HCT116 (cell line): ENCODE measurements around the gene PDE4D. TPM values are rescaled to one million over a fixed set of nuclear protein-coding genes. Genes with fewer than 3 reads are reported as not detected.

Experiments used
- ATAC-seq: fragments of 200-7000 bp; cut with Tn5 transposase; 2 replicates; pipeline ENCODE4 v1.9.1; 2020; ENCODE audit warnings: mild to moderate bottlenecking, moderate library complexity
- BruUV-seq: library from RNA; stranded (reverse); fragments of 400-500 nt; replicated peaks from 2 replicates; lab custom pipeline; 2021; lab: Mats Ljungman, UMichigan
- CTCF ChIA-PET: fragments of 300-600 bp; sonication (Branson Sonifier 250); formaldehyde crosslinking; loops from one replicate; lab custom pipeline; 2021; ENCODE audit warnings: antibody characterized with exemption; lab: Charles Lee
- POLR2A ChIA-PET: fragments of 300-600, 350-600 bp; sonication (Branson Sonifier 250); formaldehyde crosslinking; loops from one replicate; lab custom pipeline; 2021; ENCODE audit warnings: antibody characterized with exemption; lab: Charles Lee
- RAD21 ChIA-PET, 2 experiments: fragments of 300-600 bp; sonication (Branson Sonifier 250); formaldehyde crosslinking; loops; one replicate each; lab custom pipeline; 2023; ENCODE audit warnings: low total read pairs in 2 of 2; ENCODE audit not compliant: uncharacterized antibody in 2 of 2, unreplicated experiment in 2 of 2, low non-redundant PET in 1 of 2; lab: Charles Lee
- DNase-seq: peaks from one replicate; pipeline ENCODE4 v3.0.0-alpha.2; 2010; ENCODE audit warnings: low read depth, low spot score
- H2AFZ ChIP-seq: fragments of 200-600 bp; shearing (Covaris generic), sonication (generic); 2 replicates; pipeline ENCODE4 v1.6.1; 2017; ENCODE audit warnings: low read depth, mixed run types, mixed read lengths, antibody characterized with exemption, low read length; ENCODE audit not compliant: poor library complexity, severe bottlenecking
- H3K27ac ChIP-seq: 2 replicates; pipeline ENCODE4 v1.5.1; 2012; ENCODE audit warnings: low read depth, low read length
- H3K27me3 ChIP-seq: fragments of 200-600 bp; sonication (generic); 2 replicates; pipeline ENCODE4 v1.6.1; 2016; ENCODE audit warnings: mixed run types, low read length, mixed read lengths; ENCODE audit not compliant: insufficient read depth
- H3K36me3 ChIP-seq, 2 experiments: fragments of 200-500 bp in 1 of 2; fragments of 200-600 bp in 1 of 2; sonication (Bioruptor generic) in 1 of 2; sonication (generic) in 1 of 2; 2 replicates each; pipeline versions ENCODE4 v1.5.1 to v1.6.1; 2014 to 2016; ENCODE audit warnings: low read length in 2 of 2, inconsistent platforms in 1 of 2, mixed read lengths in 1 of 2, mixed run types in 1 of 2; ENCODE audit not compliant: insufficient read depth in 2 of 2, control insufficient read depth in 1 of 2
- H3K4me1 ChIP-seq, 2 experiments: fragments of 200-600 bp in 1 of 2; sonication (generic) in 1 of 2; 2 replicates each; pipeline versions ENCODE4 v1.5.1 to v1.6.1; 2012 to 2017; ENCODE audit warnings: low read length in 2 of 2, inconsistent platforms in 1 of 2, mild to moderate bottlenecking in 1 of 2, mixed read lengths in 1 of 2, mixed run types in 1 of 2, moderate library complexity in 1 of 2; ENCODE audit not compliant: insufficient read depth in 2 of 2, control insufficient read depth in 1 of 2
- H3K4me2 ChIP-seq: fragments of 200-600 bp; sonication (generic); 2 replicates; pipeline ENCODE4 v1.6.1; 2017; ENCODE audit warnings: mixed run types, low read length, mixed read lengths
- H3K4me3 ChIP-seq, 2 experiments: fragments of 200-600 bp in 1 of 2; sonication (generic) in 1 of 2; replicated peaks in 1 of 2; 2 replicates each; pipeline ENCODE4 v1.5.1; 2011 to 2016; ENCODE audit warnings: low read length in 2 of 2, control low read depth in 1 of 2, low read depth in 1 of 2, mild to moderate bottlenecking in 1 of 2, mixed read lengths in 1 of 2, mixed run types in 1 of 2
- H3K79me2 ChIP-seq: fragments of 200-600 bp; sonication (generic); 2 replicates; pipeline ENCODE4 v1.6.1; 2017; ENCODE audit warnings: mild to moderate bottlenecking, mixed run types, low read length, moderate library complexity, mixed read lengths; ENCODE audit not compliant: insufficient read depth
- H3K9ac ChIP-seq: fragments of 200-600 bp; sonication (generic); 2 replicates; pipeline ENCODE4 v1.6.1; 2016; ENCODE audit warnings: low read length, mixed read lengths
- H3K9me2 ChIP-seq: fragments of 200-600 bp; sonication (generic), shearing (Covaris generic); 2 replicates; pipeline ENCODE4 v1.6.1; 2017; ENCODE audit warnings: mixed run types, mild to moderate bottlenecking, moderate library complexity; ENCODE audit not compliant: insufficient read depth
- H3K9me3 ChIP-seq, 2 experiments: fragments of 200-500 bp in 1 of 2; fragments of 200-600 bp in 1 of 2; sonication (Bioruptor generic) in 1 of 2; sonication (generic) in 1 of 2; 2 replicates each; pipeline ENCODE4 v1.6.1; 2014 to 2017; ENCODE audit warnings: low read length in 2 of 2, mixed read lengths in 2 of 2, inconsistent platforms in 1 of 2, low read depth in 1 of 2, mild to moderate bottlenecking in 1 of 2, mixed run types in 1 of 2, moderate library complexity in 1 of 2; ENCODE audit not compliant: control insufficient read depth in 1 of 2, insufficient read depth in 1 of 2
- H4K20me1 ChIP-seq: fragments of 200-600 bp; sonication (generic), shearing (Covaris generic); 2 replicates; pipeline ENCODE4 v1.6.1; 2017; ENCODE audit warnings: mixed run types, mild to moderate bottlenecking, moderate library complexity; ENCODE audit not compliant: insufficient read depth
- CBX3 ChIP-seq: IDR thresholded peaks from 2 replicates; pipeline ENCODE4 v1.6.1; 2012; ENCODE audit warnings: low read depth
- CEBPB ChIP-seq: IDR thresholded peaks from 2 replicates; pipeline ENCODE4 v1.6.1; 2012; ENCODE audit warnings: low read depth
- EZH2phosphoT487 ChIP-seq: fragments of 200-600 bp; IDR thresholded peaks from 2 replicates; pipeline ENCODE4 v1.6.1; 2018; ENCODE audit warnings: antibody characterized with exemption, borderline replicate concordance
- JUND ChIP-seq: IDR thresholded peaks from 2 replicates; pipeline ENCODE4 v1.6.1; 2012
- POLR2AphosphoS5 ChIP-seq: IDR thresholded peaks from 2 replicates; pipeline ENCODE4 v1.6.1; 2011; ENCODE audit warnings: mild to moderate bottlenecking, low read depth, low read length, moderate library complexity
- RAD21 ChIP-seq: IDR thresholded peaks from 2 replicates; pipeline ENCODE4 v1.6.1; 2012; ENCODE audit warnings: low read depth, mild to moderate bottlenecking
- SRF ChIP-seq: IDR thresholded peaks from 2 replicates; pipeline ENCODE4 v1.6.1; 2012; ENCODE audit warnings: low read depth
- YY1 ChIP-seq: IDR thresholded peaks from 2 replicates; pipeline ENCODE4 v1.6.1; 2011; ENCODE audit warnings: low read length, low read depth, moderate library complexity, mild to moderate bottlenecking; ENCODE audit not compliant: insufficient replicate concordance; ENCODE audit errors: extremely low read depth
- ZFX ChIP-seq: fragments of 450-650 bp; IDR thresholded peaks from 2 replicates; pipeline ENCODE4 v1.6.1; 2017
- intact Hi-C: fragments of 100-400 bp; cut with micrococcal nuclease; formaldehyde crosslinking; loops from 2 replicates; pipeline ENCODE4 v1.10.0; 2022
- total RNA-seq: library from RNA; stranded (reverse); gene quantifications from one replicate; pipeline ENCODE4 v1.2.1, GENCODE V29; 2021; ENCODE audit not compliant: unreplicated experiment
- TF ChIP-seq, protein P1 (sequence below): IDR thresholded peaks from 2 replicates; pipeline ENCODE4 v1.6.1; 2012; ENCODE audit warnings: low read depth
- TF ChIP-seq, protein P2 (sequence below): IDR thresholded peaks from 2 replicates; pipeline ENCODE4 v1.6.1; 2012
- TF ChIP-seq, protein P3 (sequence below): IDR thresholded peaks from 2 replicates; pipeline ENCODE4 v1.6.1; 2011; ENCODE audit warnings: mild to moderate bottlenecking, low read length, moderate library complexity; ENCODE audit not compliant: insufficient replicate concordance; ENCODE audit errors: extremely low read depth

PDE4D gene
- total RNA-seq, 1 experiment from 2014 or later, result 1.1 TPM

DNA sequence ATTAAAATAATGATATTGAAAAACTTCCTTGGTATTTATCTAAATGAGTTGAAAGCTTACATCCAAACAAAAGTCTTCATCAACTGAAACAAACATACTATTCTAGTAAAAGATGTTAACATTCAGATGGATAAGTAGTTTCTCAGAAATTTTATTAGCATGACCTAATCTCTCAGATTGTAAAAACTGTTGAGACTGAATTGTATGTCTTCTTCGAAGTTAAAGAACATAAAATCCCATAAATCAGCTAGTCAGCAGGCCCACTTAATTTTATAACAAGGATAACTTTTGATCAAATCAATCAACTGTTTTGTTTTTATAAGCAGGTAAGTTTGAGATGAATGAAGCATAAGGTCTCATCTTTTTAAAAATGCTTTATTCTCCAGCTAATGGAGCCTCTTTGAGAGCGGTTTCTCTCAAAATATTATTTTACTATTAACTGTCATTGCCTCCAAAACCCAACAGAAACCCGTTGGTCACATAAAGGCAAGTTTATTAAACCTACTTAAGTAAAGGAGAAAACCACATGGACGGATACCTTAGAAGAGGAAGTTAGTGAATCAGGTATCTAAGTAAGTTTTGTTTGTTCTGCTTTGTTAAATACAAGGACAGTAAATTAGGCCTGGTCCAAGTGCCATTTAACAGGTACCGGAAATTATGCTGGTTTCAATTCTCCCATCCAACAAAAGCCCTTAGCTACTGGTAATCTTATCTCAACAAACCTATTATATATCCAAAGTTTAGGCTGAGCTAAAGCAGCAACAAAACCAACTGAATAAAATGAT is 457.0 kb downstream of the PDE4D start:
- RAD21 ChIA-PET, result no interaction called here
- no peak overlapping the region for H3K9ac ChIP-seq
- CTCF ChIA-PET, result no interaction called here
- intact Hi-C loops, result no loop called here
- H3K4me2 ChIP-seq, result no peak overlapping the region
- H3K27ac ChIP-seq, result no peak overlapping the region
- H4K20me1 ChIP-seq, result no peaks in the 10 kb centered on the region
- ATAC-seq, result no peak
- POLR2A ChIA-PET, result no interaction called here
- no peak overlapping the region for H3K4me3 ChIP-seq
- H2AFZ ChIP-seq, result no peak overlapping the region
- no peak for DNase-seq
- no TSS peak for BruUV-seq
- TF ChIP-seq ZFX (no peak), CBX3 (no peak), RAD21 (no peak), JUND (no peak), POLR2AphosphoS5 (no peak), YY1 (no peak), CEBPB (no peak), EZH2phosphoT487 (no peak), SRF (no peak)
- TF ChIP-seq, protein P1, sequence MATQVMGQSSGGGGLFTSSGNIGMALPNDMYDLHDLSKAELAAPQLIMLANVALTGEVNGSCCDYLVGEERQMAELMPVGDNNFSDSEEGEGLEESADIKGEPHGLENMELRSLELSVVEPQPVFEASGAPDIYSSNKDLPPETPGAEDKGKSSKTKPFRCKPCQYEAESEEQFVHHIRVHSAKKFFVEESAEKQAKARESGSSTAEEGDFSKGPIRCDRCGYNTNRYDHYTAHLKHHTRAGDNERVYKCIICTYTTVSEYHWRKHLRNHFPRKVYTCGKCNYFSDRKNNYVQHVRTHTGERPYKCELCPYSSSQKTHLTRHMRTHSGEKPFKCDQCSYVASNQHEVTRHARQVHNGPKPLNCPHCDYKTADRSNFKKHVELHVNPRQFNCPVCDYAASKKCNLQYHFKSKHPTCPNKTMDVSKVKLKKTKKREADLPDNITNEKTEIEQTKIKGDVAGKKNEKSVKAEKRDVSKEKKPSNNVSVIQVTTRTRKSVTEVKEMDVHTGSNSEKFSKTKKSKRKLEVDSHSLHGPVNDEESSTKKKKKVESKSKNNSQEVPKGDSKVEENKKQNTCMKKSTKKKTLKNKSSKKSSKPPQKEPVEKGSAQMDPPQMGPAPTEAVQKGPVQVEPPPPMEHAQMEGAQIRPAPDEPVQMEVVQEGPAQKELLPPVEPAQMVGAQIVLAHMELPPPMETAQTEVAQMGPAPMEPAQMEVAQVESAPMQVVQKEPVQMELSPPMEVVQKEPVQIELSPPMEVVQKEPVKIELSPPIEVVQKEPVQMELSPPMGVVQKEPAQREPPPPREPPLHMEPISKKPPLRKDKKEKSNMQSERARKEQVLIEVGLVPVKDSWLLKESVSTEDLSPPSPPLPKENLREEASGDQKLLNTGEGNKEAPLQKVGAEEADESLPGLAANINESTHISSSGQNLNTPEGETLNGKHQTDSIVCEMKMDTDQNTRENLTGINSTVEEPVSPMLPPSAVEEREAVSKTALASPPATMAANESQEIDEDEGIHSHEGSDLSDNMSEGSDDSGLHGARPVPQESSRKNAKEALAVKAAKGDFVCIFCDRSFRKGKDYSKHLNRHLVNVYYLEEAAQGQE, result no peak
- TF ChIP-seq, protein P2, sequence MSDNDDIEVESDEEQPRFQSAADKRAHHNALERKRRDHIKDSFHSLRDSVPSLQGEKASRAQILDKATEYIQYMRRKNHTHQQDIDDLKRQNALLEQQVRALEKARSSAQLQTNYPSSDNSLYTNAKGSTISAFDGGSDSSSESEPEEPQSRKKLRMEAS, result no peak
- TF ChIP-seq, protein P3, sequence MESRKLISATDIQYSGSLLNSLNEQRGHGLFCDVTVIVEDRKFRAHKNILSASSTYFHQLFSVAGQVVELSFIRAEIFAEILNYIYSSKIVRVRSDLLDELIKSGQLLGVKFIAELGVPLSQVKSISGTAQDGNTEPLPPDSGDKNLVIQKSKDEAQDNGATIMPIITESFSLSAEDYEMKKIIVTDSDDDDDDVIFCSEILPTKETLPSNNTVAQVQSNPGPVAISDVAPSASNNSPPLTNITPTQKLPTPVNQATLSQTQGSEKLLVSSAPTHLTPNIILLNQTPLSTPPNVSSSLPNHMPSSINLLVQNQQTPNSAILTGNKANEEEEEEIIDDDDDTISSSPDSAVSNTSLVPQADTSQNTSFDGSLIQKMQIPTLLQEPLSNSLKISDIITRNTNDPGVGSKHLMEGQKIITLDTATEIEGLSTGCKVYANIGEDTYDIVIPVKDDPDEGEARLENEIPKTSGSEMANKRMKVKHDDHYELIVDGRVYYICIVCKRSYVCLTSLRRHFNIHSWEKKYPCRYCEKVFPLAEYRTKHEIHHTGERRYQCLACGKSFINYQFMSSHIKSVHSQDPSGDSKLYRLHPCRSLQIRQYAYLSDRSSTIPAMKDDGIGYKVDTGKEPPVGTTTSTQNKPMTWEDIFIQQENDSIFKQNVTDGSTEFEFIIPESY, result no peak
- no peaks in the 10 kb centered on the region for H3K79me2 ChIP-seq
- H3K9me3 ChIP-seq, result no peaks in the 10 kb centered on the region
- H3K27me3 ChIP-seq, result no peaks in the 10 kb centered on the region; the same call in 1 of the 2 replicates
- no peaks in the 10 kb centered on the region for H3K36me3 ChIP-seq
- no peaks in the 10 kb centered on the region for H3K4me1 ChIP-seq
- no peaks in the 10 kb centered on the region for H3K9me2 ChIP-seq
